Stimulated activated CD4-positive, alpha-beta T cell treated with anti-CD3 and anti-CD28 coated beads, Interleukin-2, amount 100 ng/mL, for 48 hours (primary cell): ENCODE data around the gene PSMD11.
"Not testable (repeated sequence)": the region's sequence is repeated elsewhere in the genome, so short reads cannot be mapped to it uniquely, and the experiment has no call there.

ENCODE experiments used
- DNase-seq, 2 donors: peaks; one replicate each; pipeline ENCODE4 v3.0.0-alpha.2; 2020

PSMD11 gene

DNA sequence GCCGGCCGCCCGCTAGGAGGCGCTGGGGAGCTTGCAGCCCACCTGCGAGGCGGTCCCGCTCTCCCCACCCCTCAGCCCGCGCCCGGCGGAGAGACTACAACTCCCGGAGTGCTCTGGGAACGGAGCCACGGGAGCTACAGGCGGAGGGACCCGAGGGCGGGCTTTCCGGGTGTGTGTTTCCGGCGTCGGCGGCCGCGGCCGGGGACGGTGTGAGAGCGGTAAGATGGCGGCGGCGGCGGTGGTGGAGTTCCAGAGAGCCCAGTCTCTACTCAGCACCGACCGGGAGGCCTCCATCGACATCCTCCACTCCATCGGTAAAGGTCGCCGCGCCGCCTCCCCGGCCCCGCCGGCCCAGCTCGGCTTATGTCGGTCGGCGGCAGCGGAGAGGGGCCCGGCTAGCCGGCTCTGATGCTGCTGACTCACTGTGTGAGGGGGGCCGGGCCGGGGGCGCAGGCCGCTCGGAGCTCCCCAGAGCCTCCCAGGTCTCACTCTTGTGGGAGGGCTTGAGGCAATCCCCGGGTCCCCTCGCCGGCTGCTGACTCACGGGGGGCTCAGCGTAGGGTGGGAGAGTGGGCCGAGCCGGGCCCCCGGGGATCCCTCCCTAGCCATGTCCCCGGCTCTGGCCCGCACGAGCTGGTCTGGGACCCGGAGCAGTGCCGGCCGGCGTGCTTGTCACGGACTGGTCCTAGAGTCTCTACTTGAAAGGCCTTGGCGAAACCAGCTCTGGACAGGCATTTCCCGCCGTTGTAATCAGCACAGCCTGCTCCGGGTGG lies at the start of gene PSMD11:
Gene PSMD11, plus strand, starts transcription at position 210 of the 773 bp plus-strand sequence. Its CDS starts 14 bp downstream, at position 224.
- DNase-seq: peak; percentile 99

DNA sequence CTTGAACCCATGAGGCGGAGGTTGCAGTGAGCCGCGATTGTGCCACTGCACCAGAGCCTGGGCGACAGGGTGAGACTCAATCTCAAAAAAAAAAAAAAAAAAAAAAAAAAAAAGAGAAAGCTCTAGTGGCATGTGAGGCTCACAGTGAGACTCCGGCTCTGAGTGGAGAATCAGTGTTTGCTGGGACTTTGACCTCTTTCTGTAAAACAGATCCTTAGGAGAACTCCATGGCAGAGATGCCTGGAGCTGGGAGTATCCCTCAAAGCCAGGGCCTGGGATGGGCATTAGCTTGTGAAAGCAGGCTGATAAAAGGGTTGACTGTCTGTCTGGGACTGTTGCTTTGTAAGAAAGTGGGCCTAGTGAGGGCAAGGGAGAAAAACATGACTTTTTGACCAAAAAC lies 48.0 kb upstream of the PSMD11 start:
- no peak for DNase-seq

DNA sequence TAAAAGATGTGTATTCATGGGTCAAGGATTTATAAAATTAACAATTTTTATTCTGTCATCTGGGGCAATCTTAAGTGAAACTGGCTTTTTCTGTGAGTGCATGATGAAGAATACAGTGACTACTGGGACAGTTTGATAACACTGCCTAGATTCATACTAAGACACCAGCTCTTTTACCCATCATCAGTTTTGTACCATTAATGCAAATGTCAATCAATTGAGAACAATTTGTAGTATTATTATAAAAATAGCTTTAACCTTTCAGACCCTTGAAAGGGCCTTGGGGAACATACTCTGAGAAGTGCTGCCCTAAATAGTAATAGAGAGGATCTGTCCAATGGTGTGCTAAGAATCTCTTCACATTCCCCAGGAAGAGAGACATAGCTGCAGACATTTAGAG lies 45.4 kb upstream of the PSMD11 start:
- no peak for DNase-seq

DNA sequence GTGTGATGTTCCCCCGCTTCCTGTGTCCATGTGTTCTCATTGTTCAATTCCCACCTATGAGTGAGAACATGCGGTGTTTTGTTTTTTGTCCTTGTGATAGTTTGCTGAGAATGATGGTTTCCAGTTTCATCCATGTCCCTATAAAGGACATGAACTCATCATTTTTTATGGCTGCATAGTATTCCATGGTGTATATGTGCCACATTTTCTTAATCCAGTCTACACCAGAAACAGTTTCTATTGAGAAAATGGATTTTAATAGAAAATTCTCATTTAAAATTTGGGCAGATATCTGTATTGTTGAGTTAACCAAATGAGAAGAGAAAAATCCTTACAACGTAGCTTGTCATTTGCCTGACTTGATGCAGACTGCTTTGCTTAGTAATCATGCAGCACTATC lies 34.2 kb upstream of the PSMD11 start:
- not testable (repeated sequence) for DNase-seq

DNA sequence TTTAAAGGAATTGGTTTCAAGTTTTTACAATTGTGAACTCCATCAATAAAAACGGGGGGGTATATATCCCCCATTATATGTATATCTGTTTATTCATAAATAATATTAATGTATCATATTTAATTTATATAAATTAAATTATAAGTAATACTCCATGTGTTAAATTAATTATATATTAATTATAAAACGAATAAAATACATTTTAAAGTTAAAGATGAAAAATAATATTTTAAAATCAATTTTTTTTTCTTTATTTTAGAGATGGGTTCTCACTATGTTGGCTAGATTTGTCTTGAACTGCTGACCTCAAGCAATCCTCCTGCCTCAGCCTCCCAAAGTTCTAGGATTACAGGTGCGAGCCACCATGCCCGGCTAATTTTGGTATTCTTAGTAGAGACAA lies 17.4 kb upstream of the PSMD11 start:
- DNase-seq: no peak

DNA sequence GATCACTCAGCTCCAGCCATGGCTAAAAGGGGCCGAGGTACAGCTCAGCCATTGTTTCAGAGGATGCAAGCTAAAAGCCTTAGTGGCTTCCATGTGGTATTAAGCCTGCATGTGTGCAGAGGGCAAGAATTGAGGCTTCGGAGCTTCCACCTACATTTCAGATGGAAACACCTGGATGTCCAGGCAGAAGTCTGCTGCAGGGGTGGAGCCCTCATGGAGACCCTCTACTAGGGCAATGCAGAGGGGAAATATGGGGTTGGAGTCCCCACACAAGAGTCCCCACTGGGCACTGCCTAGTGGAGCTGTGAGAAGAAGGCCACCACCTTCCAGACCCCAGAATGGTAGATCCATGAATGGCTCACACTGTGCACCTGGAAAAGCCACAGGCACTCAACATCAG lies 14.7 kb upstream of the PSMD11 start:
- no peak for DNase-seq

DNA sequence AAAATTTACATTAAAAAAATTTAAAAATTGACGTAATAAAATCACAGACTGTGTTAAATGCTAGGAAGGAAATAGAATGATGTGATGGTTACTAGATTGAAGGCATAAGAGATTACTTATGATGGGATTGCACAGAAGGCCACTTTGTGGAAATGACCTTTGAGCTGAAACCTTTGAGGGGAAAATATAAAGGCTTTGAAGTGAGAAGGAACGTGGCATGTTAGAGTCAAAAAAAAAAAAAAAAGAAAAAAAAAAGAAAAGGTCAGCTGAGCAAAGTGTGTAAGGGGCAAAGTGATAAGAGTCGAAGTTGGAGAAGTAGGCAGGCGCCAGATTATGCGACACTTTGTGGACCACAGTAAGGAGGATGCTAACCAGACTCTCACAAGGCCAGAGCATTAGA lies 3.6 kb upstream of the PSMD11 start:
- no peak for DNase-seq

DNA sequence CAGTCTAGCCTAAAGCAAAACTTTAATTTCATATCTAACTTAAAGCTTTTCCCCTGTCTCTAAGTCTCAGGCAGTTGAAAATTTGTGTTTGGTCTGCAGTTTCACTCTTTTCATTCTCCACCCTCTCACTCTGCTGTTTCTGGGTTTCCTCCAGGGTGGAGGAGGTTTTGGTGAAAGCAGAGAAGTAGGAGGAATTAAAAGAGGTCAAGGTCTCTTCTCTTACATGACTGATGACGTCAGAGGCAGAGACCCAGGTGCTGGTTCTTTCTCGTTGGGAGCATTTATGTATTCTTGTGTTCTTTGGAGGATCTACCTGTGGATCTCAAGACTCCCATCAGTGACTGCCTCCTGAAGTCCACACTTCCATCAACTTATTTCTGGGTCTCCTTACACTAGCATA lies 2.4 kb upstream of the PSMD11 start:
- no peak for DNase-seq

DNA sequence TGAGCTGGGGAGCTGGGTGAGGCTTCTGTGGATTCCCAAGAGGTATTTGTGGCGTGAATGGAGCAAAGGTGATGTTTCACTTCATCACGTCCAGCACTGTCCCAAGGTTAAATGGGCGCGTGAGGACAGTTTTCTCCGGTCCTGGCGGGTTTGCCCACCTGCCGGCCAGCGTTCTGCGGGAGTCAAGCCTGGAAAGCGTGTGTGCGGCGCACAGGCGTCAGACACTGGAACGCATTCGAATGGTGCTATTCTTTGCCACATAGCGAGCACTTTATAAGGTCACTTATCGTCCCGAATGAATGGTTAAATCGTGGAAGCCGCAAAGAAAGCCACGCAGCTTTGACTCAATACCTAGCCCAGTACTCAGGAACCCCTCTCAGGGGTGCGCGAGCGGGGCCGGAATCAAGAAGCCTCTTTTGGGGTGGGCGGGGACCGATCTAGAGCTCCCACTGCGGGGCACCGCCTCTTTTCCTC lies 446 bp upstream of the PSMD11 start:
- DNase-seq: no peak

DNA sequence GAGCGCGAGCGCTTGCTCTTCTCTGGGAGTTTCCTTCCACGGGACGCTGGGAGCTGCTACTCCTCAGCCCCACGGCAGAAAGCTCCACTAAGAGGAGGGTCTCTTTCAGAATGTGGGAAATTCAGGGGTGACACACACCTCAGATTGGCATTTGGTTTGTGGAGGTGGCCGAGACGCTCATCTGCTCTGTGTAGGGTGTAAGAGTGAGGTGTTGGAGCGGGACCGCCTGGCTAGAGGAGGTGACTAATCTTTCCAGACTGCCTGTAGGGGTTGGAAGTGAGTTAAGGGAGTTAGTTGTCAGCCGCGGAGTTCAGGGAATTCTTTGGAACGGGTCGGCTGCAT lies 735 bp downstream of the PSMD11 start:
- DNase-seq: peak; percentile 22 to 23

DNA sequence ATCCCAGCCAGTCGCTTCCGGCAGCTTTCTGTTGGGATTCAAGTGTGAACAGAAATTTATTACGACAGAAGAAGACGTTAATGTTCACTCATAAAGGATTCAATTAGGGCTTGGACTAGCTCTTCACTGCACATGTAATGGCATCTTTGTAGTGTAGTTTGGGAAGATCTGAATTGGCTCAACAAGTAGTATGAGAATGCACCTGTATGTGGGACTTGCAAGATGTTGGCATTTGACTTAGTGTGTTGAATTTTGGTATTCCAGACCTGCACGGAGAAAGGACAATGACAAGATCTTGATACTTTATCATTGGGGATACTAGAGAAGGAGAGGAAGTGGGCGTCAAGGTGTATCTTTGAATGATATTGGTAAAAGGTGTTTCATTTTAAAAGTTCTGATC lies 1.2 kb downstream of the PSMD11 start:
- no peak for DNase-seq

DNA sequence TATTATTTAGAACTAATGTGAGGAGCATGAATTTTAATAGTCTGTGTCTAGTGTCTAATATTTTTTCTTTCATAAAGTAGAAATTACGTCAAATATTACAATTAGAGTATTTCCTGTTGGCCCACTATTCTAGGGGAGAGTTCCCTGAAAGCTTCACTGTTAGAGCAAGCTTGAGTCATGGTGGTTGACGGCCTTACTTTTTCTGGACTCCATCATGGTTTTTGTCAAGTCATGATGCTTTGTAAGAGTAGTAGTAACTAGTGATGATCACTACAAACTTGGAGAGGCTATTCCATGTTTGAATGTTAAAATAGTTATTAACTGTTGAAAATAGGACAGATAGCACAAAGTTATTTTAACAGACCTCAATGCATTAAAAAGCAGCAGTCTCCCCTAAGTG lies 1.7 kb downstream of the PSMD11 start:
- DNase-seq: no peak

DNA sequence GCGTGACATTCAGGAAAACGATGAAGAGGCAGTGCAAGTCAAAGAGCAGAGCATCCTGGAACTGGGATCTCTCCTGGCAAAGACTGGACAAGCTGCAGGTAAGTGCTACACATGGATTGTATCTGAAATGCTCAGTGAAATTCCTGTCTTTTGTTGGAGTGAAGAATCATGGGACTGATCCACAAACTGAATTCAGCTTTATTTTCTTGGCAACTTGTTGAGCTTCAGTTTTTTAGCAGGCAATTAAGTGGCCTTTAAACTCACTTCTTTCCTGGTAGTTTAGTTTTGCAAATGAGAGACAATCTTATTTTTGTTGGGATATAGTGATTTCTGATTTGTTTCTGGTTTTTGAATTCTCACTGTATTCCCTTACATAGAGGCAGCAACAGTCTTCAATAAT lies 2.6 kb downstream of the PSMD11 start:
- DNase-seq: no peak

DNA sequence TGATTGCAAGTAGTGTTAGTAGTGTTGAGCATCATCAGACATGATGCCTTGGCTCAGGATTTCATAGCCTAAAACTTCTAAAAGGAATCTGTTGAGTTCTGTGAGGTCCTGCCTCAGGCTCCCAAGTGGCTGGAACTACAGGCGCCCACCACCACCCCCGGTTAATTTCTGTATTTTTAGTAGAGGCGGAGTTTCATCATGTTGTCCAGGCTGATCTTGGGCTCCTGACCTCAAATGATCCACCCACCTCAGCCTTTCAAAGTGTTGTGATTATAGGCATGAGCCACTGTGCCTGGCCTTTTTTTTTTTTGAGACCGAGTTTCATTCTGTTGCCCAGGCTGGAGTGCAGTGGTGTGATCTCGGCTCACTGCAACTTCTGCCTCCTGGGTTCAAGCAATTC lies 5.7 kb downstream of the PSMD11 start:
- no peak for DNase-seq

DNA sequence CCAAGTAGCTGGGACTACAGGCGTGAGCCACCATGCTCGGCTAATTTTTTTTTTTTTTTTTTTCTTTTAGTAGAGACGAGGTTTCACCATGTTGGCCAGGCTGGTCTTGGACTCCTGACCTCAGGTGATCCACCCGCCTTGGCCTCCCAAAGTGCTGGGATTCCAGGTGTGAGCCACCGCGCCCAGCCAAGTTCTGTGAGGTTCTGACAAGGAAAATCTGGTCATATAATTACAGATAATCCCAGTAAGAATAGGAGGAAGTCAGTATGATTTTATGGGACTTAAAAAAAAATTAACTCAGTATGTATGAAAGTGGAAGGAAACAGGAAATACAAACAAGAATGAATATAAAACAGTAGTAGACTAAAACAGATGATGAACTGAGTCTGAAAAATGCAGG lies 6.1 kb downstream of the PSMD11 start:
- DNase-seq: not testable (repeated sequence)

DNA sequence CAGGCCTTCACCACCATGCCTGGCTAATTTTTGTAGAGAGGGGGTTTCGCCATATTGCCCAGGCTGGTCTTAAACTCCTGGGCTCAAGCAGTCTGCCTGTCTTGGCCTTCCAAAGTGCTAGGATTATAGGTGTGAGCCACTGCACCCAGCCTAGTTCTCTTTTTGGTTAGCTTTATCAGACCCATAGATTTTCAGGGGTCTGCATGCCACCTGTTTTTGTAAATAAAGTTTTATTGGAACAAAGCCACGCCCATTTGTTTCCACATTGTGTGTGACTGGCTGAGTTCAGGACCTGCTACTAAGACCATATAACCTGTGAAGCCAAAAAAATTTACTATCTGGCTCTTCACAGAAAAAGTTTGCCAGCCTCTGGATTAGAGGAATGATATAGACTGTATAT lies 7.6 kb downstream of the PSMD11 start:
- DNase-seq: no peak

DNA sequence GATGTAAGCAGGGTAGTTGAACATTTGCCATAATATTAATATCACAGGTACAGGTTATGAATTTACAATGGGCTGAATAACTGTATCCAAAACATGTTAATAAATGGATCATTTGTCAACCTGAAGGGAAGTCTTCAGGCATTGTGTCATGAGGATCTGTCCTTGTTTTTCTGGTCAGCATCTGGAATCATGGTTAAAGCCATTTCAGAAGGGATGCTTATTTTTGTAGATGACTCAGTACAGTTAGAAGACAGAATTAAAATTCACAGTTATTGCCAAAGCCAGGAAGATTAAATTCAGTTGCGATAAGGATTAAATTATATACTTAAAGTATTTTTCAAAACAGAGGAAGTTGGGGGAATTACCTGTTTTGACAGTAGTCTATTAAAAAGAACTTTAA lies 8.0 kb downstream of the PSMD11 start:
- DNase-seq: no peak

DNA sequence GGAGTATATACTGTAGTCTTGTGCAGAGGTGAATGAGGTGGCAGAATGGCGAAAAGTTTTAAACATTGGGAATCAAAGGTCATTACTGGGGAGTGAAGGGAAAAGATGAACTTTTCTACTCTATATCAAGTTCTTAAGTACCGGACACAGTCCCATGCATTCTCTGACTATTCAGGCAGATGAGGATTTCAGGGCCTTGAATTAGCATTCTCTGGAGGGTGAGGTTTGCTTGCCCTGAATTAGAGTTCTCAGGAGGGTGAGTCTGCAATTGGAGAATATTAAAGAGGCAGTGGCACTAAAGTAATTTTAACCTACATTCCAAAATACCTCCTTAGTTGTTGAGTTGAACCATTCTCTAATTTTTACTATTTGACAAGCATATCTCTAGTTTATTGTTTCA lies 9.1 kb downstream of the PSMD11 start:
- DNase-seq: no peak

DNA sequence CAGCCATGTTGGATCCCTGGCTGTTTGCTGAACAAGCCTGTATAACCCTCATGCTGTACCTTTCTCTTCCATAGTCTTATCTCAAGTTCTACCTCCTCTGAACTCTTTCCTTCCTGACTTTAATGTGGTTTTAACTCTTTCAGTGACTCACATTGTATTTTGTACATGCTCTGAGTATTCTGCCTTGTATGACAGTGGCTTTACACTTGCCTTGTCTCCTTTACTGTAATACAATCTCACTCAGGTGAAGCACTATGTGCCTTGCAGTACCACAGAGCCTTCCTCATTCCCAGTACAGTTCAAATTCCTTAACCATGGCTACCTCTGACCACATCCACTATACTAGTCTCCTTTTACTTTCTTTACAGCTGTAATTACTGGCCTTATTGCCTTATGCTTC lies 14.1 kb downstream of the PSMD11 start:
- no peak for DNase-seq

DNA sequence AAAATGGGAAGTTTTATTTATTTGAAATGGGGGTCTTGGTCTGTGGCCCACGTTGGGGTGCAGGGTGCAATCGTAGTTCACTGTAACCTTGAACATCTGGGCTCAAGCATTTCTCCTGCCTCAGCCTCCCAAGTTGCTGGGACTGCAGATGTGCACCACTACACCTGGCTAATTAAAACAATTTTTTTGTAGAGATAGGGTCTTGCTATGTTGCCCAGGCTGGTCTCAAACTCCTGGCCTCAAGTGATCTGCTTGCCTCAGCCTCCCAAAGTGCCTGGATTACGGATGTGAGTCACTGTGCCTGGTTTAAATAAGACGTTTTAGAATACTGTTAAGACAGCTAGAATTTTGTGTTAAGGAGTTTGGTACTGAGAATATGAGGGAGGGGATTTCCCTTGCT lies 15.7 kb downstream of the PSMD11 start:
- DNase-seq: no peak

DNA sequence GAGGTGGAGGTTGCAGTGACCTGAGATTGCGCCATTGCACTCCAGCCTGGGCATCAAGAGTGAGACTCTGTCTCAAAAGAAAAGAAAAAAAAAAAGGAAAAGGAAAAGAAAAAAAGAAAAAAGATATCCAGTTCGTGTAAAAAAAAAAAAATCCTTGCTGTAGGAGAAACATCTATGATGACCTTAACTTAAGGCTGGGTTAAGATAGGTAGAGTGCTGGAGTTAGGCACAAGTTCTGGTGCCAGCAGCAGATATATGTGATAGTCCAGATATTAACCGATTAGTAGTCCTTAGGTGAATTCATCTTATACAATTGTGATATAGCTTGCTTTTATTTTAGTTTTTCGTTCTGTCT lies 17.2 kb downstream of the PSMD11 start:
- no peak for DNase-seq

DNA sequence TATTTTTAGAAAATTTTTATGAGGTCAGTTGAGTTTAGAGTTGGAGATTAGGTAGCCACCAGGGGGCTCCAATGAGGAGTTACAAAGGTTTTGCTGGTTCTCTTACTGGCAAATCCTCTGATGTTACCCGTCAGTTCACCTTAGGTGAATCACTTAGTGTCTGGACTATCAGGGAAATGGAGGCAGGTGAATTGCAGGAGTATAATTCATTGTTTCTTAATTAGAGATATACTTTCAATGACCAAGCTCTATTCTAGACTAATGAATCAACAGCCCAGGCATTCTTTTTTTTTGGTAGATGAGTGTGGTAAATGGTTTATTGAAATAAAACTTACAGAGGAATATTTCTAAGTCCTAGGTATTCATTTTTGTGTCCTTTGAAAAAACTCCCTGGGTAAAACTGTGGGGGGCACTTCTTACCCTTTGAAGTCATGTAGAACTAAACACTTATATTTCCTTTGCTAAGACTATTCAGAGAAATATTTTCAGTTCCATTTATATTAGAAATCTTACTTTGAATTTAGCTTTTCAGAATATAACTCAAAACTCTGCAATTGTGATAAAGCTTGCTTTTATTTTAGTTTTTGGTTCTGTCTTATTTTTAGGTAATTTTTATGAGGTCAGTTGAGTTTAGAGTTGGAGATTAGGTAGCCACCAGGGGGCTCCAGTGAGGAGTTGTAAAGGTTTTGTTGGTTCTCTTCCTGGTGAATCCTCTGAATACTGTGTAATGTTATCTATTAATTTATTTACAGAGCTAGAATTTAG lies 17.7 kb downstream of the PSMD11 start:
- peak; percentile 71 to 73 for DNase-seq

DNA sequence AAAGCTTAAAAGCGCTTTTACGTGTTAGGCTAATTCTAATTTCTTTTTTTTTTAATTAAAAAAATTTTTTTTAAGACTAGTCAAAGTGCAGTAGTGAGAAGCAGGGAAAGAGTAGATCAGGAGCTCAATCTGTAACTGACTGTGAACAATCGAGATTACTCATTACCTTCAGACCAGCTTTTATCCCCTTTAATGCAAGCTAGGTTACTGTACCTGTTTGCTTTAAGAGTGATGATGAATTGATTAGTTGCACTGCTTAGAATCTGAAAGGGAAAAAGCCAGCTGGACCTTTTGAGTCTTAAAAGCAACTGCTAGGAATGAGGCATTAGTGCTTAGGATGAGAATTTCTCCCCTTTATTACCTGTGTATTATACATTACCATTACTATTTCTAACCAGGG lies 19.0 kb downstream of the PSMD11 start:
- DNase-seq: no peak

DNA sequence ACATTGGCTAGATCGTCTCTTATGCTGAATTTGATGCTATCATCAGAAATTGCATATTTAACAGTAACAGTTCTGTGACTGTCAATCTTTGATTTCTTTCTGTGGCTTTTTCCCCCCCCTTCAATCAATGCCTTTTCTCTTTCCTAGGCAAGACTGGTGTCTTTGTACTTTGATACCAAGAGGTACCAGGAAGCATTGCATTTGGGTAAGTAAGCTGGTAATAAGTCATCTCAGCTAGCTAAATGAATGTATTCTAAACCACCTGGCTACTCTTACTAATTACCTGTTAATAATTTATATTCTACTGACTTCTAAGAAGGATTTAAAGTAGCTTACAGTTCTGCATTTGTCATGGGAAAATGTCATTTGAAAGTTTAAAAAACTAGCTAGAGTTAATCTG lies 20.1 kb downstream of the PSMD11 start:
- DNase-seq: no peak

DNA sequence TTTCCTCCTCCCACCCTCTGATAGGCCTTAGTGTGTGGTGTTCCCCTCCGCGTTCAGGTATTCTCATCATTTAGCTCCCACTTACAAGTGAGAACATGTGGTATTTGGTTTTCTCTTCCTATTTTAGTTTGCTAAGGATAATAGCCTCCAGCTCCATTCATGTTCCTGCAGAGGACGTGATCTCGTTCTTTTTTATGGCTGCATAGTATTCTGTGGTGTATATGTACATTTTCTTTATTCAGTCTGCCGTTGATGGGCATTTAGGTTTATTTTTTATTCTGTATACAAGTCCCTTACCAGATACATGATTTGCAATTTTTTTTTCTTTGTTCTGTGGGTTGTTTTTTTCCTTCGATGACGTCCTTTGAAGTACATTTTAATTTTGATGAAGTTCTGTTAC lies 23.6 kb downstream of the PSMD11 start:
- DNase-seq: no peak
